ENCODE data around the gene MAP3K4. TPM values are rescaled to one million over a fixed set of nuclear protein-coding genes. Genes with fewer than 3 reads are reported as not detected.

MAP3K4 gene
- total RNA-seq, 1 experiment from 2014 or later = 27.9 TPM

- H3K9me3 ChIP-seq (ENCODE audit: low read length) = no peaks in the 10 kb centered on the region
- DNase-seq (no peak), ATAC-seq (no peak)
- H3K27ac ChIP-seq (ENCODE audit: low read length) = no peak overlapping the region
- H3K4me1 ChIP-seq (ENCODE audit: insufficient read depth, low read length) = peaks cover 6% of the 10 kb centered on the region
- H3K4me3 ChIP-seq (ENCODE audit: low read length) = no peak overlapping the region
- no peaks in the 10 kb centered on the region for H3K36me3 ChIP-seq (ENCODE audit: low read depth, low read length)
- H4K20me1 ChIP-seq (ENCODE audit: low read length) = no peaks in the 10 kb centered on the region
- no peaks in the 10 kb centered on the region for H3F3A ChIP-seq (ENCODE audit: low read length, unreplicated experiment)
- ChIA-PET POLR2A (ENCODE audit: unreplicated experiment) (no interaction called here), CTCF (no interaction called here)
- TF ChIP-seq CTCF (conservative IDR thresholded peaks at IDR 0.05; ENCODE audit: low read depth, low read length) (no peak), EZH2 (IDR thresholded peaks at IDR 0.05; ENCODE audit: low read length, unreplicated experiment) (no peak), EZH2phosphoT487 (IDR thresholded peaks at IDR 0.05; ENCODE audit: borderline replicate concordance, low read length) (no peak)
- H3K9ac ChIP-seq (ENCODE audit: low read length) = no peak overlapping the region
- BruUV-seq (replicated peaks) = no TSS peak
- H2AFZ ChIP-seq (ENCODE audit: low read length) = no peak overlapping the region
- intact Hi-C loops (cut with micrococcal nuclease) = no loop called here
- H3K9me2 ChIP-seq (replicated peaks; ENCODE audit: low read length) = no peaks in the 10 kb centered on the region
- H3K4me2 ChIP-seq (ENCODE audit: low read length) = no peak overlapping the region
- H3K27me3 ChIP-seq (ENCODE audit: low read length) = no peaks in the 10 kb centered on the region
- H3K79me2 ChIP-seq (ENCODE audit: low read length) = no peaks in the 10 kb centered on the region
These were observed 172.1 kb downstream of the MAP3K4 start for GRCh38 chr6:161163466-161164181.

- H3K36me3 ChIP-seq (ENCODE audit: low read depth, low read length) = no peaks in the 10 kb centered on the region
- no peaks in the 10 kb centered on the region for H4K20me1 ChIP-seq (ENCODE audit: low read length)
- no peak for ATAC-seq
- H3K4me2 ChIP-seq (ENCODE audit: low read length) = no peak overlapping the region
- DNase-seq = no peak
- ChIA-PET CTCF (no interaction called here), POLR2A (ENCODE audit: unreplicated experiment) (no interaction called here)
- no peaks in the 10 kb centered on the region for H3F3A ChIP-seq (ENCODE audit: low read length, unreplicated experiment)
- no peak overlapping the region for H3K4me3 ChIP-seq (ENCODE audit: low read length)
- TF ChIP-seq EZH2 (IDR thresholded peaks at IDR 0.05; ENCODE audit: low read length, unreplicated experiment) (no peak), CTCF (conservative IDR thresholded peaks at IDR 0.05; ENCODE audit: low read depth, low read length) (no peak), EZH2phosphoT487 (IDR thresholded peaks at IDR 0.05; ENCODE audit: borderline replicate concordance, low read length) (no peak)
- H2AFZ ChIP-seq (ENCODE audit: low read length) = no peak overlapping the region
- H3K79me2 ChIP-seq (ENCODE audit: low read length) = no peaks in the 10 kb centered on the region
- no peaks in the 10 kb centered on the region for H3K9me2 ChIP-seq (replicated peaks; ENCODE audit: low read length)
- peaks cover 12% of the 10 kb centered on the region for H3K4me1 ChIP-seq (ENCODE audit: insufficient read depth, low read length)
- no peak overlapping the region for H3K27ac ChIP-seq (ENCODE audit: low read length)
- intact Hi-C loops (cut with micrococcal nuclease) = no loop called here
- H3K27me3 ChIP-seq (ENCODE audit: low read length) = no peaks in the 10 kb centered on the region
- BruUV-seq (replicated peaks) = no TSS peak
- H3K9me3 ChIP-seq (ENCODE audit: low read length) = no peaks in the 10 kb centered on the region
- H3K9ac ChIP-seq (ENCODE audit: low read length) = no peak overlapping the region
These were observed 172.6 kb downstream of the MAP3K4 start for GRCh38 chr6:161164182-161164625.

- Histone ChIP-seq H3K27me3 (ENCODE audit: low read length) (no peaks in the 10 kb centered on the region), H3K36me3 (ENCODE audit: low read depth, low read length) (no peaks in the 10 kb centered on the region), H3K9me2 (replicated peaks; ENCODE audit: low read length) (no peaks in the 10 kb centered on the region), H3F3A (ENCODE audit: low read length, unreplicated experiment) (no peaks in the 10 kb centered on the region), H3K4me1 (ENCODE audit: insufficient read depth, low read length) (peaks cover 15% of the 10 kb centered on the region), H4K20me1 (ENCODE audit: low read length) (no peaks in the 10 kb centered on the region), H3K4me2 (ENCODE audit: low read length) (no peak overlapping the region), H3K27ac (ENCODE audit: low read length) (no peak overlapping the region), H3K9me3 (ENCODE audit: low read length) (no peaks in the 10 kb centered on the region), H3K79me2 (ENCODE audit: low read length) (no peaks in the 10 kb centered on the region), H2AFZ (ENCODE audit: low read length) (no peak overlapping the region), H3K4me3 (ENCODE audit: low read length) (no peak overlapping the region), H3K9ac (ENCODE audit: low read length) (no peak overlapping the region)
- ATAC-seq (no peak), DNase-seq (no peak)
- no peak for TF ChIP-seq CTCF (conservative IDR thresholded peaks at IDR 0.05; ENCODE audit: low read depth, low read length)
- no peak for TF ChIP-seq EZH2 (IDR thresholded peaks at IDR 0.05; ENCODE audit: low read length, unreplicated experiment)
- TF ChIP-seq EZH2phosphoT487 (IDR thresholded peaks at IDR 0.05; ENCODE audit: borderline replicate concordance, low read length) = no peak
- intact Hi-C loops (cut with micrococcal nuclease) = loop anchor here (5.0 kb wide), 1 partner anchor 106 kb away; the partner anchor contains the start of gene AGPAT4
- ChIA-PET POLR2A (ENCODE audit: unreplicated experiment) (no interaction called here), CTCF (no interaction called here)
- BruUV-seq (replicated peaks) = no TSS peak
These were observed 174.6 kb downstream of the MAP3K4 start for GRCh38 chr6:161166176-161166575.
